Neural progenitor cell (in vitro differentiated cells): Measurements from ENCODE around the gene EPB41L3.

Experiments
- EZH2 ChIP-seq: fragments of 200-600 bp; sonication (generic); IDR thresholded peaks from 2 replicates; pipeline ENCODE4 v1.6.1; 2017; ENCODE audit warnings: antibody characterized with exemption, mild to moderate bottlenecking, moderate library complexity
- EZH2phosphoT487 ChIP-seq: fragments of 200-600 bp; sonication (generic); IDR thresholded peaks from 2 replicates; pipeline ENCODE4 v1.6.1; 2017; ENCODE audit warnings: antibody characterized with exemption
- TF ChIP-seq, protein P1 (sequence below): fragments of 200-600 bp; sonication (generic); IDR thresholded peaks from 2 replicates; pipeline ENCODE4 v1.5.1; 2017; ENCODE audit warnings: antibody characterized with exemption, mild to moderate bottlenecking

- TF ChIP-seq, protein P1, sequence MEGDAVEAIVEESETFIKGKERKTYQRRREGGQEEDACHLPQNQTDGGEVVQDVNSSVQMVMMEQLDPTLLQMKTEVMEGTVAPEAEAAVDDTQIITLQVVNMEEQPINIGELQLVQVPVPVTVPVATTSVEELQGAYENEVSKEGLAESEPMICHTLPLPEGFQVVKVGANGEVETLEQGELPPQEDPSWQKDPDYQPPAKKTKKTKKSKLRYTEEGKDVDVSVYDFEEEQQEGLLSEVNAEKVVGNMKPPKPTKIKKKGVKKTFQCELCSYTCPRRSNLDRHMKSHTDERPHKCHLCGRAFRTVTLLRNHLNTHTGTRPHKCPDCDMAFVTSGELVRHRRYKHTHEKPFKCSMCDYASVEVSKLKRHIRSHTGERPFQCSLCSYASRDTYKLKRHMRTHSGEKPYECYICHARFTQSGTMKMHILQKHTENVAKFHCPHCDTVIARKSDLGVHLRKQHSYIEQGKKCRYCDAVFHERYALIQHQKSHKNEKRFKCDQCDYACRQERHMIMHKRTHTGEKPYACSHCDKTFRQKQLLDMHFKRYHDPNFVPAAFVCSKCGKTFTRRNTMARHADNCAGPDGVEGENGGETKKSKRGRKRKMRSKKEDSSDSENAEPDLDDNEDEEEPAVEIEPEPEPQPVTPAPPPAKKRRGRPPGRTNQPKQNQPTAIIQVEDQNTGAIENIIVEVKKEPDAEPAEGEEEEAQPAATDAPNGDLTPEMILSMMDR, result no peak
- TF ChIP-seq EZH2phosphoT487 (no peak), EZH2 (no peak)
Measured at GRCh38 chr18:5554629-5555028, 10.8 kb upstream of the EPB41L3 start.
